DMS114 treated with DMSO at 0.1 percent for 48 hours (cell line): ENCODE results near the gene CEACAM20.
"Not testable (repeated sequence)": the region's sequence is repeated elsewhere in the genome, so short reads cannot be mapped to it uniquely, and the experiment has no call there.

Experiments
- DNase-seq: peaks from one replicate; lab custom pipeline; 2025; ENCODE audit not compliant: unreplicated experiment; lab: John Stamatoyannopoulos, UW

Gene CEACAM20

DNA sequence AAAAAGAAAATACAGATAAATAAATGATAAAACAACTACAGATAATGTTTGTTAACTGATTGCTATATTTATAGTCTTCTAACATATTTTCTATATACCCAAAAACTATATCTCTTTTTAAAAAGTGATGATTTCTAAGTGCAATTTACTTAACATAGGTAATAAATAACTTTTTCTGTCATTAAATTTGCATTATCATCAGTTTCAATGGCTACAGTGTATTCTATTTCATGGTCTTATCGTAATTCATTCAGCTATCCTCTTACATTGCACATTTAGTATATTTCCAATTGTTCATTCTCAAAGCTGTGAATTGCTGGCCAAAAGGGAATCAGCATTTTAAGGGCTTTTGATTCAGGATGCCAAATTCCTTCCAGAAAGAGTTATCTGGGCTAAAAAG, 32.8 kb downstream of the CEACAM20 start:
- no peak for DNase-seq

GRCh38 chr19:44476559-44477408, 52.7 kb downstream of the CEACAM20 start:
- DNase-seq: no peak

DNA sequence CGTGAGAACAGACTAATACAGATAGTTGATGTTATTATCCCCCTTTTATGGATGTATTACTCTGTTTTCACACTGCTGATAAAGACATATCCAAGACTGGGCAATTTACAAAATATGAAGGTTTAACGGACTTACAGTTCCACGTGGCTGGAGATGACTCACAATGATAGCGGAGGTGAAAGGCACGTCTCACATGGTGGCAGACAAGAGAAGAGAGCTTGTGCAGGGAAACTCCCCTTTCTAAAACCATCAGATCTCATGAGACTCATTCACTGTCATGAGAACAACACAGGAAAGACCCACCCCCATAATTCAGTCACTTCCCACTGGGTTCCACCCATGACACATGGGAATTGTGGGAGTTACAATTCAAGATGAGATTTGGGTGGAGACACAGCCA, 60.7 kb downstream of the CEACAM20 start:
- DNase-seq: not testable (repeated sequence)

GRCh38 chr19:44462600-44463286, 66.7 kb downstream of the CEACAM20 start:
- DNase-seq: not testable (repeated sequence)
